ENCODE data around the gene TEX264.

DNA sequence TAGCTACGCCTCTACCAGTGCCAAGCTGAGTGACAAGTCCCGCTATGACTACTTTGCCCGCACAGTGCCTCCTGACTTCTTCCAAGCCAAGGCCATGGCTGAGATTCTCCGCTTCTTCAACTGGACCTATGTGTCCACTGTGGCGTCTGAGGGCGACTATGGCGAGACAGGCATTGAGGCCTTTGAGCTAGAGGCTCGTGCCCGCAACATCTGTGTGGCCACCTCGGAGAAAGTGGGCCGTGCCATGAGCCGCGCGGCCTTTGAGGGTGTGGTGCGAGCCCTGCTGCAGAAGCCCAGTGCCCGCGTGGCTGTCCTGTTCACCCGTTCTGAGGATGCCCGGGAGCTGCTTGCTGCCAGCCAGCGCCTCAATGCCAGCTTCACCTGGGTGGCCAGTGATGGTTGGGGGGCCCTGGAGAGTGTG is 41.5 kb downstream of the TEX264 start:
- TF ChIP-seq, protein P1, sequence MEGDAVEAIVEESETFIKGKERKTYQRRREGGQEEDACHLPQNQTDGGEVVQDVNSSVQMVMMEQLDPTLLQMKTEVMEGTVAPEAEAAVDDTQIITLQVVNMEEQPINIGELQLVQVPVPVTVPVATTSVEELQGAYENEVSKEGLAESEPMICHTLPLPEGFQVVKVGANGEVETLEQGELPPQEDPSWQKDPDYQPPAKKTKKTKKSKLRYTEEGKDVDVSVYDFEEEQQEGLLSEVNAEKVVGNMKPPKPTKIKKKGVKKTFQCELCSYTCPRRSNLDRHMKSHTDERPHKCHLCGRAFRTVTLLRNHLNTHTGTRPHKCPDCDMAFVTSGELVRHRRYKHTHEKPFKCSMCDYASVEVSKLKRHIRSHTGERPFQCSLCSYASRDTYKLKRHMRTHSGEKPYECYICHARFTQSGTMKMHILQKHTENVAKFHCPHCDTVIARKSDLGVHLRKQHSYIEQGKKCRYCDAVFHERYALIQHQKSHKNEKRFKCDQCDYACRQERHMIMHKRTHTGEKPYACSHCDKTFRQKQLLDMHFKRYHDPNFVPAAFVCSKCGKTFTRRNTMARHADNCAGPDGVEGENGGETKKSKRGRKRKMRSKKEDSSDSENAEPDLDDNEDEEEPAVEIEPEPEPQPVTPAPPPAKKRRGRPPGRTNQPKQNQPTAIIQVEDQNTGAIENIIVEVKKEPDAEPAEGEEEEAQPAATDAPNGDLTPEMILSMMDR (IDR thresholded peaks at IDR 0.05 in 8 of 11, conservative IDR thresholded peaks at IDR 0.05 in 3 of 11) = no peak
- no peak for TF ChIP-seq POLR2AphosphoS5 (IDR thresholded peaks at IDR 0.05)
- no peak for TF ChIP-seq POLR2A (IDR thresholded peaks at IDR 0.05)
